HEK293T (cell line): Measurements from ENCODE around the gene FARP2.

Experiments used
- CTCF ChIA-PET: fragments of 350-600 bp; formaldehyde crosslinking; extraction: SDS; loops from one replicate; lab custom pipeline; 2021; ENCODE audit warnings: antibody characterized with exemption, inconsistent platforms; lab: Yijun Ruan, JAX
- POLR2A ChIA-PET: fragments of 350-600 bp; formaldehyde crosslinking; extraction: SDS; loops from one replicate; lab custom pipeline; 2020; ENCODE audit warnings: antibody characterized with exemption, inconsistent platforms; lab: Yijun Ruan, JAX
- DNase-seq: peaks from one replicate; pipeline ENCODE4 v3.0.0; 2012; ENCODE audit warnings: mixed read lengths; ENCODE audit errors: extremely low spot score
- ARNT ChIP-seq: fragments of 450-650 bp; IDR thresholded peaks from 2 replicates; pipeline ENCODE4 v1.6.1; 2017; ENCODE audit warnings: mild to moderate bottlenecking
- BHLHE40 ChIP-seq: fragments of 450-650 bp; IDR thresholded peaks from 2 replicates; pipeline ENCODE4 v1.6.1; 2016; ENCODE audit warnings: mild to moderate bottlenecking, moderate library complexity, borderline replicate concordance
- CTBP1 ChIP-seq: fragments of 450-650 bp; IDR thresholded peaks from 2 replicates; pipeline ENCODE4 v1.6.1; 2016; ENCODE audit warnings: borderline replicate concordance
- ELF4 ChIP-seq: fragments of 450-650 bp; IDR thresholded peaks from 2 replicates; pipeline ENCODE4 v1.6.1; 2017; ENCODE audit warnings: antibody characterized with exemption
- FOXA1 ChIP-seq: fragments of 450-650 bp; IDR thresholded peaks from 2 replicates; pipeline ENCODE4 v1.6.1; 2016; ENCODE audit warnings: mild to moderate bottlenecking
- FOXK2 ChIP-seq: fragments of 450-650 bp; IDR thresholded peaks from 2 replicates; pipeline ENCODE4 v1.6.1; 2016; ENCODE audit warnings: mild to moderate bottlenecking
- FOXM1 ChIP-seq: fragments of 450-650 bp; IDR thresholded peaks from 2 replicates; pipeline ENCODE4 v1.6.1; 2017; ENCODE audit warnings: mild to moderate bottlenecking, borderline replicate concordance
- HDGF ChIP-seq: fragments of 450-650 bp; IDR thresholded peaks from 2 replicates; pipeline ENCODE4 v1.6.1; 2017; ENCODE audit warnings: antibody characterized with exemption, borderline replicate concordance
- L3MBTL2 ChIP-seq: fragments of 450-650 bp; conservative IDR thresholded peaks from 2 replicates; pipeline ENCODE4 v1.6.1; 2016; ENCODE audit warnings: mild to moderate bottlenecking
- LEF1 ChIP-seq: fragments of 450-650 bp; IDR thresholded peaks from 2 replicates; pipeline ENCODE4 v1.6.1; 2017; ENCODE audit warnings: mild to moderate bottlenecking, borderline replicate concordance
- NFRKB ChIP-seq: fragments of 450-650 bp; IDR thresholded peaks from 2 replicates; pipeline ENCODE4 v1.6.1; 2016; ENCODE audit warnings: mild to moderate bottlenecking, moderate library complexity
- SP1 ChIP-seq: fragments of 450-650 bp; IDR thresholded peaks from 2 replicates; pipeline ENCODE4 v1.6.1; 2017
- SUZ12 ChIP-seq: fragments of 450-650 bp; IDR thresholded peaks from 2 replicates; pipeline ENCODE4 v1.6.1; 2016; ENCODE audit warnings: mild to moderate bottlenecking
- TARDBP ChIP-seq: fragments of 450-650 bp; IDR thresholded peaks from 2 replicates; pipeline ENCODE4 v1.6.1; 2016
- ZNF384 ChIP-seq: fragments of 450-650 bp; IDR thresholded peaks from 2 replicates; pipeline ENCODE4 v1.6.1; 2016
- TF ChIP-seq, protein P1 (sequence below): fragments of 450-650 bp; IDR thresholded peaks from 2 replicates; pipeline ENCODE4 v1.6.1; 2016

Gene FARP2

GRCh38 chr2:241339839-241340630 lies 16.1 kb upstream of the FARP2 start:
- TF ChIP-seq NFRKB: no peak
- TF ChIP-seq ELF4: no peak
- TF ChIP-seq L3MBTL2: no peak
- no peak for TF ChIP-seq TARDBP
- TF ChIP-seq, protein P1, sequence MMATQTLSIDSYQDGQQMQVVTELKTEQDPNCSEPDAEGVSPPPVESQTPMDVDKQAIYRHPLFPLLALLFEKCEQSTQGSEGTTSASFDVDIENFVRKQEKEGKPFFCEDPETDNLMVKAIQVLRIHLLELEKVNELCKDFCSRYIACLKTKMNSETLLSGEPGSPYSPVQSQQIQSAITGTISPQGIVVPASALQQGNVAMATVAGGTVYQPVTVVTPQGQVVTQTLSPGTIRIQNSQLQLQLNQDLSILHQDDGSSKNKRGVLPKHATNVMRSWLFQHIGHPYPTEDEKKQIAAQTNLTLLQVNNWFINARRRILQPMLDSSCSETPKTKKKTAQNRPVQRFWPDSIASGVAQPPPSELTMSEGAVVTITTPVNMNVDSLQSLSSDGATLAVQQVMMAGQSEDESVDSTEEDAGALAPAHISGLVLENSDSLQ: no peak
- TF ChIP-seq SUZ12: no peak
- TF ChIP-seq HDGF: no peak
- TF ChIP-seq SP1: no peak
- no peak for TF ChIP-seq FOXM1
- ChIA-PET POLR2A (no interaction called here), CTCF (no interaction called here)
- DNase-seq: no peak

- ChIA-PET CTCF (no interaction called here), POLR2A (no interaction called here)
- no peak for DNase-seq
- TF ChIP-seq FOXA1 (no peak), SP1 (no peak), SUZ12 (no peak), FOXK2 (no peak), CTBP1 (no peak), ZNF384 (no peak)
- TF ChIP-seq, protein P1: no peak
These were observed 15.4 kb upstream of the FARP2 start for GRCh38 chr2:241340631-241341163.

DNA sequence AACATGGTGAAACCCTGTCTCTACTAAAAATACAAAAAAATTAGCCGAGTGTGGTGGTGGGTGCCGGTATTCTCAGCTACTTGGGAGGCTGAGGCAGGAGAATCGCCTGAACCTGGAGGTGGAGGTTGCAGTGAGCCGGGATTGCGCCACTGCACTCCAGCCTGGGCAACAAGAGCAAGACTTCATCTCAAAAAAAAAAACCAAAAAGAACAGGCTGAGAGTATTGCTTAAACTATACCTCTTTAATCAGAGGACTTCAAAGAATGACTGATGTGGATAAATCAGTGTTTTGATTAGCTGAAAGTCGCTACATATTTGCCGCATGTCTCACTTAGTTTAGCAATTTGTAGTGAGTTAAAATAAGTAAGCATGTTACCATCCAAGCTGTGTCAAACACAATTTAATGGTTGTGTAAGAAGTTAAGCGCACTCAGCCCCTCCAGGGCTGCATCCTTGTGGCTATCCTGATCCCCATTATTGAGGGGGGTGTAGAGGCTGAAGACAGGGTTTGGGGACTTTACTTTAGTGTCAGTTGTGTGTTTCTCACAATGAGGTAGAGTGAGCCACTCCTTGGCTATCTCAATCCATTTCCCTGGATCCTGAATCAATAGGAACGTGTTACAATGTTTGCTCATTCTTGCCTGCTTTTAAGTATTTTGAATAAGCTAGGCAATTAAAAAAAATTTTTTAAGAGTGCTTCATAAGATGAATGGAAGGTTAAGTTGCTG lies 11.0 kb upstream of the FARP2 start:
- no peak for DNase-seq
- TF ChIP-seq, protein P1: no peak
- TF ChIP-seq LEF1: no peak
- TF ChIP-seq ZNF384: no peak
- TF ChIP-seq FOXA1: no peak
- no peak for TF ChIP-seq ELF4
- TF ChIP-seq FOXK2: no peak
- ChIA-PET CTCF (no interaction called here), POLR2A (no interaction called here)

DNA sequence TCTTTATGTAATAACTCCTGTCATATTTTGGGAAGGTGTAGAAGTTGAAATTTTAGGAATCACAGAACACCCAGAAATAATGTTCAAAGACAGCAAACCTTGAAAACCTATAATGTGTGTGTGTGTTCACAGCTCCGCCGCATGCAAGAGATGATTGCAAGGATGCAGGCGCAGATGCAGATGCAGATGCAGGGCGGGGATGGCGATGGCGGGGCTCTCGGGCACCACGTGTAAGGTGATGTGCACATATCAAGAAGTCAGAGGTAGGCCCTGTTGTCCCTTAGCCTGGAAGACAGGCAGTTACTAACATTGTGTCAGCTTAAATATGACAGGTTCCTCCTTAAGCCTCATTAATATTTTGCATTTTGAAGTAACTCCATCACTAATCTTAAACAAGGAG lies 6.1 kb upstream of the FARP2 start:
- ChIA-PET CTCF (no interaction called here), POLR2A (no interaction called here)
- DNase-seq: no peak
- TF ChIP-seq FOXM1: no peak
- TF ChIP-seq NFRKB: no peak
- TF ChIP-seq ELF4: no peak
- no peak for TF ChIP-seq SP1
- TF ChIP-seq FOXA1: no peak
- TF ChIP-seq FOXK2: no peak
- no peak for TF ChIP-seq BHLHE40
- no peak for TF ChIP-seq LEF1
- no peak for TF ChIP-seq CTBP1
- TF ChIP-seq, protein P1: no peak
- TF ChIP-seq SUZ12: no peak
- no peak for TF ChIP-seq L3MBTL2
- no peak for TF ChIP-seq ARNT
- no peak for TF ChIP-seq TARDBP
- TF ChIP-seq ZNF384: no peak
- TF ChIP-seq HDGF: no peak

DNA sequence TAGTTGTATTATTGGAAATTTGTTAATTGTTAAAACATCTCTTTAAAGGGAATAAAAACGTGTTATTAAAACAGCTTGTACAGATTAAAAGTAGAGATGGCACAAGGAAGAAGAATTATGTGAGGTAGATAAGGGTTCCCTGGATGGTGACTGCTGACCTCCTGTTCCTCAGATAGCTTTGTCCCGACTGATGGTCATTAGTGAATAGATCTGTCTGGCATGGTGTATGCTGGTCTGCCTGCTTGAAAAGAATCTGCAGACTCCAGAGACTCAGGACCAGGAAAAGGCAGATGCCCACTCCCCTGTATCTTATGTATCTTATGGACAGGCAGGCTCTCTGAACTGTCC lies 5.6 kb upstream of the FARP2 start:
- no peak for DNase-seq
- ChIA-PET CTCF (no interaction called here), POLR2A (no interaction called here)
- TF ChIP-seq NFRKB (no peak), SUZ12 (no peak), HDGF (no peak), SP1 (no peak), ZNF384 (no peak), L3MBTL2 (no peak), FOXK2 (no peak), ARNT (no peak), FOXA1 (no peak), ELF4 (no peak), TARDBP (no peak), CTBP1 (no peak), BHLHE40 (no peak), FOXM1 (no peak), LEF1 (no peak)
- TF ChIP-seq, protein P1: no peak
